Activated naive CD4-positive, alpha-beta T cell (primary cell): ENCODE measurements around the gene CCSER2.
"Not testable (repeated sequence)": the region's sequence is repeated elsewhere in the genome, so short reads cannot be mapped to it uniquely, and the experiment has no call there.

ENCODE experiments used
- DNase-seq, 4 experiments: peaks; one replicate each; lab custom pipeline; 2025; lab: John Stamatoyannopoulos, UW

The CCSER2 gene

GRCh38 chr10:84328418-84329195 is at the start of gene CCSER2:
CCSER2 (plus strand) TSS chr10:84328589; CDS start chr10:84371053, 42,464 bp downstream.
- peak; percentile 69 to 84 (median 72) for DNase-seq

- not testable (repeated sequence) for DNase-seq
Observed at GRCh38 chr10:84279876-84280475, 48.4 kb upstream of the CCSER2 start.

GRCh38 chr10:84286695-84287094 is 41.7 kb upstream of the CCSER2 start:
- DNase-seq, result no peak

- DNase-seq, result no peak
Observed at GRCh38 chr10:84288151-84288550, 40.2 kb upstream of the CCSER2 start.

- DNase-seq, result no peak
Observed at GRCh38 chr10:84289521-84290200, 38.7 kb upstream of the CCSER2 start.

- no peak for DNase-seq
Observed at GRCh38 chr10:84290235-84290634, 38.2 kb upstream of the CCSER2 start.

- DNase-seq, result no peak
Observed at GRCh38 chr10:84291384-84291783, 37.0 kb upstream of the CCSER2 start.

- DNase-seq, result no peak
Observed at GRCh38 chr10:84292502-84292901, 35.9 kb upstream of the CCSER2 start.

GRCh38 chr10:84293171-84293570 is 35.2 kb upstream of the CCSER2 start:
- no peak for DNase-seq

GRCh38 chr10:84293574-84294016 is 34.8 kb upstream of the CCSER2 start:
- no peak for DNase-seq

- DNase-seq, result no peak
Observed at GRCh38 chr10:84294766-84295447, 33.5 kb upstream of the CCSER2 start.

GRCh38 chr10:84296091-84296981 is 32.1 kb upstream of the CCSER2 start:
- DNase-seq, result no peak

- DNase-seq, result no peak
Observed at GRCh38 chr10:84298057-84298456, 30.3 kb upstream of the CCSER2 start.

GRCh38 chr10:84302223-84302622 is 26.2 kb upstream of the CCSER2 start:
- no peak for DNase-seq

- DNase-seq, result no peak
Observed at GRCh38 chr10:84306751-84307384, 21.5 kb upstream of the CCSER2 start.

GRCh38 chr10:84308021-84308420 is 20.4 kb upstream of the CCSER2 start:
- DNase-seq, result no peak

- DNase-seq, result peak in 1 of 4 experiments; percentile 10
Observed at GRCh38 chr10:84308481-84309304, 19.7 kb upstream of the CCSER2 start.

- DNase-seq, result no peak
Observed at GRCh38 chr10:84310470-84310869, 17.9 kb upstream of the CCSER2 start.

- no peak for DNase-seq
Observed at GRCh38 chr10:84311576-84311975, 16.8 kb upstream of the CCSER2 start.

GRCh38 chr10:84312816-84313215 is 15.6 kb upstream of the CCSER2 start:
- no peak for DNase-seq
